IMR-90 (cell line): ENCODE measurements around the gene PITX1. TPM values are rescaled to one million over a fixed set of nuclear protein-coding genes. Genes with fewer than 3 reads are reported as not detected.

Experiments
- ATAC-seq: fragments of 200-7000 bp; cut with Tn5 transposase; 2 replicates; pipeline ENCODE4 v1.9.1; 2020; ENCODE audit warnings: low read depth, mild to moderate bottlenecking, moderate library complexity
- BruUV-seq: library from RNA; stranded (reverse); fragments of 400-500 nt; replicated peaks from 2 replicates; lab custom pipeline; 2021; lab: Mats Ljungman, UMichigan
- CTCF ChIA-PET: fragments of 300-600 bp; formaldehyde crosslinking; extraction: SDS; loops from one replicate; lab custom pipeline; 2021; ENCODE audit warnings: antibody characterized with exemption; lab: Yijun Ruan, JAX
- POLR2A ChIA-PET: fragments of 300-600 bp; sonication (Branson Sonifier 250); formaldehyde crosslinking; loops from one replicate; lab custom pipeline; 2022; ENCODE audit warnings: antibody characterized with exemption; ENCODE audit not compliant: unreplicated experiment; lab: Charles Lee
- DNase-seq: peaks from one replicate; pipeline ENCODE4 v3.0.0; 2013
- H2AFZ ChIP-seq: replicated peaks from 2 replicates; pipeline ENCODE3; 2013; ENCODE audit warnings: low read length, mild to moderate bottlenecking; ENCODE audit not compliant: poor library complexity
- H2AK5ac ChIP-seq: 2 replicates; pipeline ENCODE4 v1.6.1; 2013; ENCODE audit warnings: low read depth, low read length, inconsistent platforms
- H2AK9ac ChIP-seq: replicated peaks from 2 replicates; pipeline ENCODE3; 2013; ENCODE audit warnings: mild to moderate bottlenecking, low read depth, low read length, moderate library complexity; ENCODE audit not compliant: poor library complexity
- H2BK120ac ChIP-seq: 2 replicates; pipeline ENCODE4 v1.6.1; 2013; ENCODE audit warnings: low read depth, low read length, inconsistent platforms
- H2BK15ac ChIP-seq: 3 replicates; pipeline ENCODE4 v1.6.1; 2013; ENCODE audit warnings: low read depth, low read length, inconsistent platforms
- H2BK20ac ChIP-seq: 2 replicates; pipeline ENCODE4 v1.6.1; 2013; ENCODE audit warnings: low read depth, mild to moderate bottlenecking, inconsistent platforms, low read length, moderate library complexity
- H2BK5ac ChIP-seq: 2 replicates; pipeline ENCODE4 v1.6.1; 2013; ENCODE audit warnings: mild to moderate bottlenecking, low read depth, low read length, inconsistent platforms; ENCODE audit not compliant: poor library complexity, severe bottlenecking
- H3K14ac ChIP-seq: replicated peaks from 2 replicates; pipeline ENCODE4 v1.6.1; 2013; ENCODE audit warnings: low read depth, low read length, inconsistent platforms
- H3K18ac ChIP-seq: 2 replicates; pipeline ENCODE4 v1.6.1; 2013; ENCODE audit warnings: low read depth, low read length, control low read depth
- H3K23ac ChIP-seq: 2 replicates; pipeline ENCODE4 v1.6.1; 2013; ENCODE audit warnings: low read depth, low read length, inconsistent platforms
- H3K27ac ChIP-seq: 2 replicates; pipeline ENCODE4 v1.5.1; 2013; ENCODE audit warnings: mild to moderate bottlenecking, control low read depth, low read length; ENCODE audit not compliant: insufficient read depth
- H3K27me3 ChIP-seq: 2 replicates; pipeline ENCODE4 v1.6.1; 2013; ENCODE audit warnings: low read length; ENCODE audit not compliant: control insufficient read depth, insufficient read depth
- H3K36me3 ChIP-seq: 2 replicates; pipeline ENCODE4 v1.6.1; 2013; ENCODE audit warnings: low read length, mixed read lengths; ENCODE audit not compliant: control insufficient read depth, insufficient read depth
- H3K4ac ChIP-seq: 2 replicates; pipeline ENCODE4 v1.6.1; 2013; ENCODE audit warnings: low read depth, low read length, inconsistent platforms
- H3K4me1 ChIP-seq: 2 replicates; pipeline ENCODE4 v1.6.1; 2013; ENCODE audit warnings: low read length, mixed read lengths; ENCODE audit not compliant: control insufficient read depth, insufficient read depth
- H3K4me2 ChIP-seq: 2 replicates; pipeline ENCODE4 v1.6.1; 2013; ENCODE audit warnings: low read depth, mild to moderate bottlenecking, control low read depth, low read length, moderate library complexity
- H3K4me3 ChIP-seq: 2 replicates; pipeline ENCODE4 v1.5.1; 2013; ENCODE audit warnings: low read depth, mild to moderate bottlenecking, control low read depth, low read length, moderate library complexity; ENCODE audit not compliant: insufficient read depth
- H3K56ac ChIP-seq: 2 replicates; pipeline ENCODE4 v1.6.1; 2013; ENCODE audit warnings: low read length, inconsistent platforms; ENCODE audit not compliant: insufficient read depth; ENCODE audit errors: extremely low read depth
- H3K79me1 ChIP-seq, 2 experiments: 2 replicates each; pipeline ENCODE4 v1.6.1; 2013; ENCODE audit warnings: low read length in 2 of 2, inconsistent platforms in 1 of 2, low read depth in 1 of 2
- H3K9ac ChIP-seq: 2 replicates; pipeline ENCODE4 v1.6.1; 2013; ENCODE audit warnings: low read depth, low read length, control low read depth
- H3K9me1 ChIP-seq: 2 replicates; pipeline ENCODE4 v1.6.1; 2013; ENCODE audit warnings: low read length, inconsistent platforms; ENCODE audit not compliant: insufficient read depth
- H3K9me3 ChIP-seq: 2 replicates; pipeline ENCODE4 v1.6.1; 2013; ENCODE audit warnings: low read length; ENCODE audit not compliant: control insufficient read depth, insufficient read depth
- H4K20me1 ChIP-seq: 2 replicates; pipeline ENCODE4 v1.6.1; 2013; ENCODE audit warnings: low read length, inconsistent platforms; ENCODE audit not compliant: insufficient read depth
- H4K5ac ChIP-seq: 2 replicates; pipeline ENCODE4 v1.6.1; 2013; ENCODE audit warnings: mild to moderate bottlenecking, low read depth, low read length, control low read depth
- H4K8ac ChIP-seq, 2 experiments: 2 replicates each; pipeline ENCODE4 v1.6.1; 2013; ENCODE audit warnings: low read depth in 2 of 2, low read length in 2 of 2, control low read depth in 1 of 2, inconsistent platforms in 1 of 2
- H4K91ac ChIP-seq: 2 replicates; pipeline ENCODE4 v1.6.1; 2013; ENCODE audit warnings: low read depth, low read length, inconsistent platforms; ENCODE audit not compliant: insufficient read depth
- BHLHE40 ChIP-seq: fragments of 150-350 bp; IDR thresholded peaks from 2 replicates; pipeline ENCODE4 v1.6.1; 2016; ENCODE audit warnings: mild to moderate bottlenecking, low read depth, low read length
- CHD1 ChIP-seq: IDR thresholded peaks from 2 replicates; pipeline ENCODE4 v1.6.1; 2012; ENCODE audit warnings: low read depth, low read length, improper control_type of control experiment
- CTCF ChIP-seq: conservative IDR thresholded peaks from 2 replicates; pipeline ENCODE4 v1.5.1; 2012; ENCODE audit warnings: mild to moderate bottlenecking, low read depth, low read length, improper control_type of control experiment
- ELK1 ChIP-seq: fragments of 150-350 bp; IDR thresholded peaks from 2 replicates; pipeline ENCODE4 v1.6.1; 2016; ENCODE audit warnings: low read depth, mild to moderate bottlenecking, low read length, moderate library complexity, borderline replicate concordance
- FOS ChIP-seq: fragments of 150-350 bp; IDR thresholded peaks from 2 replicates; pipeline ENCODE4 v1.6.1; 2016; ENCODE audit warnings: low read depth, low read length
- MAFK ChIP-seq: IDR thresholded peaks from 2 replicates; pipeline ENCODE4 v1.6.1; 2012; ENCODE audit warnings: low read depth, low read length, improper control_type of control experiment
- MAZ ChIP-seq: IDR thresholded peaks from 2 replicates; pipeline ENCODE4 v1.6.1; 2012; ENCODE audit warnings: low read depth, mild to moderate bottlenecking, low read length, improper control_type of control experiment, moderate library complexity, borderline replicate concordance
- MXI1 ChIP-seq: IDR thresholded peaks from 2 replicates; pipeline ENCODE4 v1.6.1; 2012; ENCODE audit warnings: low read depth, mild to moderate bottlenecking, low read length, moderate library complexity, borderline replicate concordance
- NFE2L2 ChIP-seq: fragments of 150-350 bp; IDR thresholded peaks from 2 replicates; pipeline ENCODE4 v1.6.1; 2016; ENCODE audit warnings: low read depth, mild to moderate bottlenecking, low read length
- POLR2A ChIP-seq: IDR thresholded peaks from 2 replicates; pipeline ENCODE4 v1.6.1; 2012; ENCODE audit warnings: mild to moderate bottlenecking, low read depth, low read length
- RAD21 ChIP-seq: IDR thresholded peaks from 2 replicates; pipeline ENCODE4 v1.6.1; 2012; ENCODE audit warnings: low read length, improper control_type of control experiment
- RCOR1 ChIP-seq: IDR thresholded peaks from 2 replicates; pipeline ENCODE4 v1.6.1; 2012; ENCODE audit warnings: mild to moderate bottlenecking, low read length, improper control_type of control experiment; ENCODE audit not compliant: insufficient replicate concordance
- RFX5 ChIP-seq: IDR thresholded peaks from 2 replicates; pipeline ENCODE4 v1.8.0; 2012; ENCODE audit warnings: low read depth, mild to moderate bottlenecking, low read length, moderate library complexity
- USF2 ChIP-seq: fragments of 150-350 bp; IDR thresholded peaks from 2 replicates; pipeline ENCODE4 v1.6.1; 2017; ENCODE audit warnings: mild to moderate bottlenecking, antibody characterized with exemption, low read length, low read depth
- WGBS, 2 experiments: methylation state at CpG; one replicate each; pipeline versions ENCODE4 v1.1.5 to v1.1.7; 2013; ENCODE audit warnings: missing lambda C conversion rate in 2 of 2; ENCODE audit not compliant: insufficient read length in 1 of 2; ENCODE audit errors: extremely low coverage in 2 of 2; 5-methylcytosine and 5-hydroxymethylcytosine counted together
- dilution Hi-C: fragments of 300-500 bp; cut with HindIII; formaldehyde crosslinking; loops from one replicate; pipeline ENCODE4 v1.14.3; 2018; ENCODE audit warnings: low sequenced_read_pairs; ENCODE audit not compliant: unreplicated experiment
- in situ Hi-C: fragments of 300-500 bp; cut with MboI; formaldehyde crosslinking; loops from 3 replicates; pipeline ENCODE4 v1.14.3; 2019; ENCODE audit warnings: low sequenced_read_pairs, inconsistent platforms, mixed read lengths
- intact Hi-C: fragments of 100-400 bp; cut with micrococcal nuclease; formaldehyde crosslinking; loops from 2 replicates; pipeline ENCODE4 v1.10.0; 2022
- polyA plus RNA-seq, 3 experiments: library from polyadenylated mRNA; depleted of rRNA; stranded (reverse); fragments of >200 nt; gene quantifications; 2 replicates each; pipeline ENCODE4 v1.2.3, GENCODE V29; 2012; ENCODE audit warnings: low replicate concordance in 1 of 3
- total RNA-seq: library from RNA; depleted of rRNA; stranded (reverse); fragments of >200 nt; gene quantifications from 2 replicates; pipeline ENCODE4 v1.2.3, GENCODE V29; 2012

PITX1 gene
- total and polyA plus RNA-seq, 2 of the 4 experiments (the other 2 are of a cell fraction) = 10.4 to 29.8 TPM

GRCh38 chr5:135027266-135027696, 6.7 kb downstream of the PITX1 start:
- in situ Hi-C loops (no loop called here), dilution Hi-C loops (no loop called here), intact Hi-C loops (no loop called here)
- no peak overlapping the region for H2BK20ac ChIP-seq
- no peak overlapping the region for H2BK120ac ChIP-seq
- H3K36me3 ChIP-seq = peaks cover 49% of the 10 kb centered on the region
- H3K18ac ChIP-seq = no peak overlapping the region
- H3K14ac ChIP-seq = no peak overlapping the region
- H2BK5ac ChIP-seq = no peak overlapping the region
- peak overlapping the region; percentile 14 for H2AFZ ChIP-seq
- H2AK5ac ChIP-seq = no peak overlapping the region
- no peak overlapping the region for H3K23ac ChIP-seq
- H2BK15ac ChIP-seq = no peak overlapping the region
- H3K56ac ChIP-seq = no peak overlapping the region
- H3K4me3 ChIP-seq = no peak overlapping the region
- ATAC-seq = no peak
- H3K9ac ChIP-seq = no peak overlapping the region
- DNase-seq = no peak
- peaks cover 48% of the 10 kb centered on the region for H4K20me1 ChIP-seq
- no peaks in the 10 kb centered on the region for H3K27me3 ChIP-seq
- H3K27ac ChIP-seq = no peak overlapping the region
- H3K79me1 ChIP-seq = peaks cover 8 to 56% of the 10 kb centered on the region in 2 experiments
- WGBS, 2 experiments = 46% methylated on average over 9 of the region's 29 CpGs; no CpG with 5 or more reads in 1 of the 2 experiments
- peaks cover 8% of the 10 kb centered on the region for H3K9me1 ChIP-seq
- peaks cover 7% of the 10 kb centered on the region for H3K9me3 ChIP-seq
- H2AK9ac ChIP-seq = no peak overlapping the region
- no peak overlapping the region for H3K4ac ChIP-seq
- BruUV-seq = no TSS peak
- no peak overlapping the region for H4K91ac ChIP-seq
- POLR2A ChIA-PET = no interaction called here
- H3K4me2 ChIP-seq = no peak overlapping the region
- H4K5ac ChIP-seq = no peak overlapping the region
- peaks cover 19% of the 10 kb centered on the region; the same call in 1 of the 2 replicates for H3K4me1 ChIP-seq
- no peak overlapping the region for H4K8ac ChIP-seq
- no peak for TF ChIP-seq RAD21
- no peak for TF ChIP-seq CTCF
- no peak for TF ChIP-seq MAFK
- no peak for TF ChIP-seq USF2
- no peak for TF ChIP-seq POLR2A
- TF ChIP-seq MXI1 = no peak
- no peak for TF ChIP-seq CHD1
- TF ChIP-seq ELK1 = no peak
- no peak for TF ChIP-seq BHLHE40
- no peak for TF ChIP-seq NFE2L2
- no peak for TF ChIP-seq MAZ
- no peak for TF ChIP-seq RFX5
- TF ChIP-seq FOS = no peak
- no peak for TF ChIP-seq RCOR1
- CTCF ChIA-PET = no interaction called here
